H1 (cell line): ENCODE data around the gene ZNF415. TPM values are rescaled to one million over a fixed set of nuclear protein-coding genes. Genes with fewer than 3 reads are reported as not detected.

Experiments
- CTBP2 ChIP-seq: IDR thresholded peaks from 2 replicates; pipeline ENCODE4 v1.7.0; 2011; ENCODE audit warnings: borderline replicate concordance, mild to moderate bottlenecking, moderate library complexity, mixed read lengths, low read length; ENCODE audit not compliant: insufficient read depth, insufficient read length
- EP300 ChIP-seq, 2 experiments: IDR thresholded peaks; 1 replicate in 1 of 2; 2 replicates in 1 of 2; pipeline ENCODE4 v1.6.1; 2011 to 2012; ENCODE audit warnings: low read depth in 2 of 2, low read length in 2 of 2, mild to moderate bottlenecking in 2 of 2, borderline replicate concordance in 1 of 2, inconsistent platforms in 1 of 2, moderate library complexity in 1 of 2
- EZH2 ChIP-seq: fragments of 200-600 bp; sonication (generic); IDR thresholded peaks from 2 replicates; pipeline ENCODE4 v1.7.1; 2012; ENCODE audit warnings: low read depth, mild to moderate bottlenecking, moderate library complexity, low read length, inconsistent platforms; ENCODE audit not compliant: severe bottlenecking
- HDAC2 ChIP-seq, 2 experiments: fragments of 300-600 bp in 1 of 2; sonication (generic) in 1 of 2; IDR thresholded peaks; 2 replicates each; pipeline ENCODE4 v1.6.1; 2011 to 2012; ENCODE audit warnings: low read depth in 2 of 2, low read length in 2 of 2, mild to moderate bottlenecking in 2 of 2, moderate library complexity in 2 of 2, borderline replicate concordance in 1 of 2, inconsistent platforms in 1 of 2
- MAFK ChIP-seq: IDR thresholded peaks from 2 replicates; pipeline ENCODE4 v1.6.1; 2012; ENCODE audit warnings: low read depth, mild to moderate bottlenecking, improper control_type of control experiment, low read length
- PHF8 ChIP-seq: fragments of 200-600 bp; sonication (generic); conservative IDR thresholded peaks from 2 replicates; pipeline ENCODE4 v1.7.1; 2012; ENCODE audit warnings: low read depth, mild to moderate bottlenecking, inconsistent platforms, low read length, moderate library complexity
- SIN3A ChIP-seq, 2 experiments: IDR thresholded peaks in 1 of 2; conservative IDR thresholded peaks in 1 of 2; 2 replicates each; pipeline ENCODE4 v1.6.1; 2011 to 2012; ENCODE audit warnings: low read length in 2 of 2, improper control_type of control experiment in 1 of 2, low read depth in 1 of 2, mild to moderate bottlenecking in 1 of 2
- SP1 ChIP-seq: IDR thresholded peaks from 2 replicates; pipeline ENCODE4 v1.6.1; 2011; ENCODE audit warnings: low read depth, low read length
- TAF1 ChIP-seq: IDR thresholded peaks from 2 replicates; pipeline ENCODE4 v1.6.1; 2011; ENCODE audit warnings: mild to moderate bottlenecking, low read depth, low read length
- polyA plus RNA-seq, 7 experiments: library from polyadenylated mRNA; depleted of rRNA in 3 of 7; stranded (reverse) in 5 of 7; unstranded in 2 of 7; fragments of >200 nt in 5 of 7; fragments of 200-250 nt in 2 of 7; gene quantifications; 1 replicate in 5 of 7; 2 replicates in 1 of 7; 4 replicates in 1 of 7; pipeline versions ENCODE4 v1.2.1 to v1.2.3, GENCODE V29; 2011 to 2013; ENCODE audit warnings: missing spikeins in 2 of 7, mixed read lengths in 2 of 7
- total RNA-seq: library from RNA; stranded (reverse); fragmentation: NEBNext Ultra II Directional; extraction: Animal tissue kit (Norgen Biotek cat#: 25700); gene quantifications from 2 replicates; pipeline ENCODE4 v1.2.1, GENCODE V29; 2021

The ZNF415 gene
- total and polyA plus RNA-seq, 2 of the 8 experiments (the other 6 are each of a cell fraction or from before 2014, with no cell fraction given): 5.8 to 9.7 TPM

DNA sequence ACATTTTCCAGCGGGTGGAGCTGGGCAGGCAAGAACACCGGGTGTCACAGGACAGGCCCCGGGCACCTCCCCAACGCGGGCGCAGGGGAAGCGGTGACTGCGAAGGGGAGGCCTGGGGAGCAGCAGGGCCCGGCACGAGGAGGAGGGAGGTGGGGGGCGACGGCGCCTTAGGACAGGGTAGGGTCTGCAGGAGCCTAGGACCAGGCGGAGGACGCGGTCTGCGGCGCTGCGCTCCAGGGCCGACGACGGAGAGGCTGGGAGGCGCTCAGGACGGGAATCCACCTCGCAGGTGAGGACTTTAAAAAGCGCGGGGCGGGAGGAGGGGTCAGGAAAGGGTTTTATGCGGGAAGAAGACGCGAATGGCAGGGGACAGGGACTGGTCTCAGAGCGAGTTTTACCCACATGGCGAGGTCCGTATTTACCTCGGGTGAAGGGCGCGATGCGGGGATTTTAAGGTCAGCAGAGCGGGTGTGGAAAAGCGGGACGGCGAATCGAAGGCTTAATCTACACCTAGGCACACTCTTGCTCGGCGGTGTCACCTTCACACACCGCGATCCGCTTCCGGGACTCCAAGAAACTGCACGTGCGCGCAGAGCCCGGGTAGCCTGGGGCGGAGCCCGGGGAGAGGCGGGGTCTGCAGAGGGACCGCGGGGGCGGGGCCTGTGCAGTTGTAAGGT is 74.7 kb downstream of the ZNF415 start (continued):
- TF ChIP-seq EP300 (IDR thresholded peaks at IDR 0.05; ENCODE audit: borderline replicate concordance in 1 of 2, low read depth in 2 of 2, low read length in 2 of 2) (no peak), EZH2 (no peak), MAFK (no peak), CTBP2 (no peak), SP1 (peak; percentile 54; the same call in 1 of the 2 replicates), TAF1 (0 out of 2 replicates have a peak, but pooled peaks have one; percentile 35), PHF8 (0 out of 2 replicates have a peak, but pooled peaks have one; percentile 14), HDAC2 (IDR thresholded peaks at IDR 0.05; ENCODE audit: borderline replicate concordance in 1 of 2, low read depth in 2 of 2, low read length in 2 of 2) (no peak), SIN3A (conservative IDR thresholded peaks at IDR 0.05 in 1 of 2, IDR thresholded peaks at IDR 0.05 in 1 of 2; ENCODE audit: low read depth in 1 of 2, low read length in 2 of 2) (0 out of 4 replicates have a peak, but pooled peaks of 1 of the 2 experiments have one; percentile 55)

Other genes with a start within 250 kb of the ZNF415 start
- 22.7 and 26.8 TPM in 2 replicates for gene ZNF320, start 235.3 kb downstream of the ZNF415 start, total RNA-seq
- 20.6 and 20.8 TPM in 2 replicates for gene ZNF320, start 235.3 kb downstream of the ZNF415 start, polyA plus RNA-seq (2011; rRNA removed)
- gene ZNF888, start 209.5 kb downstream of the ZNF415 start, total RNA-seq: 8.6 and 8.7 TPM in 2 replicates
- gene ZNF888, start 209.5 kb downstream of the ZNF415 start, polyA plus RNA-seq (2011; rRNA removed): 0.86 and 1.1 TPM in 2 replicates
- gene ZNF816, start 170.0 kb downstream of the ZNF415 start, total RNA-seq: 12.2 and 13.2 TPM in 2 replicates
- gene ZNF816, start 170.0 kb downstream of the ZNF415 start, polyA plus RNA-seq (2011; rRNA removed): 2.4 and 2.7 TPM in 2 replicates
- not detected in 2 replicates for gene ERVV-1, start 119.0 kb downstream of the ZNF415 start, total RNA-seq
- gene ERVV-1, start 119.0 kb downstream of the ZNF415 start, polyA plus RNA-seq (2011; rRNA removed): not detected in 2 replicates
- not detected in 2 replicates for gene ERVV-2, start 88.2 kb downstream of the ZNF415 start, total RNA-seq
- gene ERVV-2, start 88.2 kb downstream of the ZNF415 start, polyA plus RNA-seq (2011; rRNA removed): 0.03 TPM in 1 of 2 replicates, not detected in the other
- gene ZNF160, start 29.5 kb downstream of the ZNF415 start, total RNA-seq: 28.3 and 31.2 TPM in 2 replicates
- 15.8 and 29.0 TPM in 2 replicates for gene ZNF160, start 29.5 kb downstream of the ZNF415 start, polyA plus RNA-seq (2011; rRNA removed)
- 14.6 and 15.0 TPM in 2 replicates for gene ZNF347, start 26.1 kb upstream of the ZNF415 start, total RNA-seq
- gene ZNF347, start 26.1 kb upstream of the ZNF415 start, polyA plus RNA-seq (2011; rRNA removed): 1.4 and 3.0 TPM in 2 replicates
- 3.7 and 6.4 TPM in 2 replicates for gene ZNF665, start 60.4 kb upstream of the ZNF415 start, total RNA-seq
- 2.4 and 2.8 TPM in 2 replicates for gene ZNF665, start 60.4 kb upstream of the ZNF415 start, polyA plus RNA-seq (2011; rRNA removed)
- gene ZNF677, start 122.0 kb upstream of the ZNF415 start, total RNA-seq: 28.0 and 29.6 TPM in 2 replicates
- gene ZNF677, start 122.0 kb upstream of the ZNF415 start, polyA plus RNA-seq (2011; rRNA removed): 26.6 and 37.0 TPM in 2 replicates
- gene VN1R2, start 125.4 kb upstream of the ZNF415 start, total RNA-seq: not detected in 2 replicates
- gene VN1R2, start 125.4 kb upstream of the ZNF415 start, polyA plus RNA-seq (2011; rRNA removed): 0.06 TPM in 1 of 2 replicates, not detected in the other
- not detected in 2 replicates for gene VN1R4, start 134.8 kb upstream of the ZNF415 start, total RNA-seq
- gene VN1R4, start 134.8 kb upstream of the ZNF415 start, polyA plus RNA-seq (2011; rRNA removed): not detected in 2 replicates
- 20.8 and 22.5 TPM in 2 replicates for gene ZNF845, start 200.8 kb upstream of the ZNF415 start, total RNA-seq
- gene ZNF845, start 200.8 kb upstream of the ZNF415 start, polyA plus RNA-seq (2011; rRNA removed): 2.4 and 3.6 TPM in 2 replicates
- gene ZNF525, start 232.8 kb upstream of the ZNF415 start, total RNA-seq: 58.0 and 63.4 TPM in 2 replicates
- 5.1 and 8.2 TPM in 2 replicates for gene ZNF525, start 232.8 kb upstream of the ZNF415 start, polyA plus RNA-seq (2011; rRNA removed)